ENCODE results near the gene ANKIB1.

Gene ANKIB1

GRCh38 chr7:92340016-92340415 is 94.2 kb downstream of the ANKIB1 start:
- Histone ChIP-seq H3K27me3 (ENCODE audit: control insufficient read depth, low read length) (no peaks in the 10 kb centered on the region), H3K4me3 (ENCODE audit: low read length) (no peak overlapping the region), H3K4me2 (ENCODE audit: low read length) (no peak overlapping the region), H3K9me3 (ENCODE audit: control insufficient read depth, insufficient read depth, low read length) (peaks cover 6% of the 10 kb centered on the region; the same call in 1 of the 2 replicates), H3K79me2 (ENCODE audit: control insufficient read depth, low read length) (no peaks in the 10 kb centered on the region), H3K27ac (ENCODE audit: low read depth, low read length) (no peak overlapping the region), H3K9me2 (replicated peaks; ENCODE audit: control insufficient read depth, low read length) (no peaks in the 10 kb centered on the region; the same call in 1 of the 2 replicates), H4K20me1 (ENCODE audit: control insufficient read depth, insufficient read depth, low read depth, low read length) (no peaks in the 10 kb centered on the region), H3F3A (ENCODE audit: control insufficient read depth, insufficient read depth) (no peaks in the 10 kb centered on the region; the same call in 1 of the 2 replicates), H3K4me1 (ENCODE audit: control insufficient read depth, low read length) (no peaks in the 10 kb centered on the region), H3K36me3 (ENCODE audit: control insufficient read depth, low read length) (peaks cover 9% of the 10 kb centered on the region)
- TF ChIP-seq CTCF (IDR thresholded peaks at IDR 0.05; ENCODE audit: low read depth, low read length, poor library complexity, severe bottlenecking) = no peak

- Histone ChIP-seq H4K20me1 (ENCODE audit: control insufficient read depth, insufficient read depth, low read depth, low read length) (no peaks in the 10 kb centered on the region), H3K79me2 (ENCODE audit: control insufficient read depth, low read length) (no peaks in the 10 kb centered on the region), H3K4me1 (ENCODE audit: control insufficient read depth, low read length) (no peaks in the 10 kb centered on the region), H3K27ac (ENCODE audit: low read depth, low read length) (no peak overlapping the region), H3K36me3 (ENCODE audit: control insufficient read depth, low read length) (peaks cover 16% of the 10 kb centered on the region), H3K27me3 (ENCODE audit: control insufficient read depth, low read length) (no peaks in the 10 kb centered on the region), H3K4me3 (ENCODE audit: low read length) (no peak overlapping the region), H3K9me2 (replicated peaks; ENCODE audit: control insufficient read depth, low read length) (no peaks in the 10 kb centered on the region; the same call in 1 of the 2 replicates), H3F3A (ENCODE audit: control insufficient read depth, insufficient read depth) (no peaks in the 10 kb centered on the region; the same call in 1 of the 2 replicates), H3K9me3 (ENCODE audit: control insufficient read depth, insufficient read depth, low read length) (no peaks in the 10 kb centered on the region), H3K4me2 (ENCODE audit: low read length) (no peak overlapping the region)
- TF ChIP-seq EZH2phosphoT487 (IDR thresholded peaks at IDR 0.05; ENCODE audit: borderline replicate concordance, low read length) = no peak
- no peak for TF ChIP-seq CTCF (IDR thresholded peaks at IDR 0.05; ENCODE audit: low read depth, low read length, poor library complexity, severe bottlenecking)
Observed at GRCh38 chr7:92343714-92344113, 97.9 kb downstream of the ANKIB1 start.

- H4K20me1 ChIP-seq (ENCODE audit: control insufficient read depth, insufficient read depth, low read depth, low read length) = no peaks in the 10 kb centered on the region
- no peaks in the 10 kb centered on the region for H3K79me2 ChIP-seq (ENCODE audit: control insufficient read depth, low read length)
- no peaks in the 10 kb centered on the region for H3K9me2 ChIP-seq (replicated peaks; ENCODE audit: control insufficient read depth, low read length)
- peaks cover 31% of the 10 kb centered on the region for H3K36me3 ChIP-seq (ENCODE audit: control insufficient read depth, low read length)
- no peaks in the 10 kb centered on the region for H3K4me1 ChIP-seq (ENCODE audit: control insufficient read depth, low read length)
- no peaks in the 10 kb centered on the region for H3K27me3 ChIP-seq (ENCODE audit: control insufficient read depth, low read length)
- no peak overlapping the region for H3K4me3 ChIP-seq (ENCODE audit: low read length)
- no peak overlapping the region for H3K4me2 ChIP-seq (ENCODE audit: low read length)
- no peaks in the 10 kb centered on the region for H3F3A ChIP-seq (ENCODE audit: control insufficient read depth, insufficient read depth)
- H3K27ac ChIP-seq (ENCODE audit: low read depth, low read length) = no peak overlapping the region
- no peaks in the 10 kb centered on the region for H3K9me3 ChIP-seq (ENCODE audit: control insufficient read depth, insufficient read depth, low read length)
- no peak for TF ChIP-seq EZH2phosphoT487 (IDR thresholded peaks at IDR 0.05; ENCODE audit: borderline replicate concordance, low read length)
- TF ChIP-seq CTCF (IDR thresholded peaks at IDR 0.05; ENCODE audit: low read depth, low read length, poor library complexity, severe bottlenecking) = no peak
Observed at GRCh38 chr7:92352009-92352408, 106.2 kb downstream of the ANKIB1 start.

GRCh38 chr7:92354214-92354613 is 108.4 kb downstream of the ANKIB1 start:
- no peaks in the 10 kb centered on the region for H3K79me2 ChIP-seq (ENCODE audit: control insufficient read depth, low read length)
- H3K4me1 ChIP-seq (ENCODE audit: control insufficient read depth, low read length) = no peaks in the 10 kb centered on the region
- no peak overlapping the region for H3K4me3 ChIP-seq (ENCODE audit: low read length)
- no peak overlapping the region for H3K27ac ChIP-seq (ENCODE audit: low read depth, low read length)
- H3F3A ChIP-seq (ENCODE audit: control insufficient read depth, insufficient read depth) = no peaks in the 10 kb centered on the region
- H4K20me1 ChIP-seq (ENCODE audit: control insufficient read depth, insufficient read depth, low read depth, low read length) = no peaks in the 10 kb centered on the region
- peaks cover 21% of the 10 kb centered on the region for H3K36me3 ChIP-seq (ENCODE audit: control insufficient read depth, low read length)
- H3K27me3 ChIP-seq (ENCODE audit: control insufficient read depth, low read length) = no peaks in the 10 kb centered on the region
- no peaks in the 10 kb centered on the region for H3K9me3 ChIP-seq (ENCODE audit: control insufficient read depth, insufficient read depth, low read length)
- TF ChIP-seq CTCF (IDR thresholded peaks at IDR 0.05; ENCODE audit: low read depth, low read length, poor library complexity, severe bottlenecking) (no peak), EZH2phosphoT487 (IDR thresholded peaks at IDR 0.05; ENCODE audit: borderline replicate concordance, low read length) (no peak)
- H3K9me2 ChIP-seq (replicated peaks; ENCODE audit: control insufficient read depth, low read length) = no peaks in the 10 kb centered on the region
- no peak overlapping the region for H3K4me2 ChIP-seq (ENCODE audit: low read length)

Measured in DOHH2 (cell line).